Stimulated activated CD8-positive, alpha-beta memory T cell treated with anti-CD3 and anti-CD28 coated beads, Interleukin-7, amount 100 ng/mL, for 48 hours (primary cell): ENCODE results near the gene HOXA7.

Source experiments
- DNase-seq, 2 donors: peaks; one replicate each; pipeline ENCODE4 v3.0.0-alpha.2; 2020; ENCODE audit warnings: low read depth in 1 of 2; ENCODE audit errors: extremely low read depth in 1 of 2

HOXA7 gene

DNA sequence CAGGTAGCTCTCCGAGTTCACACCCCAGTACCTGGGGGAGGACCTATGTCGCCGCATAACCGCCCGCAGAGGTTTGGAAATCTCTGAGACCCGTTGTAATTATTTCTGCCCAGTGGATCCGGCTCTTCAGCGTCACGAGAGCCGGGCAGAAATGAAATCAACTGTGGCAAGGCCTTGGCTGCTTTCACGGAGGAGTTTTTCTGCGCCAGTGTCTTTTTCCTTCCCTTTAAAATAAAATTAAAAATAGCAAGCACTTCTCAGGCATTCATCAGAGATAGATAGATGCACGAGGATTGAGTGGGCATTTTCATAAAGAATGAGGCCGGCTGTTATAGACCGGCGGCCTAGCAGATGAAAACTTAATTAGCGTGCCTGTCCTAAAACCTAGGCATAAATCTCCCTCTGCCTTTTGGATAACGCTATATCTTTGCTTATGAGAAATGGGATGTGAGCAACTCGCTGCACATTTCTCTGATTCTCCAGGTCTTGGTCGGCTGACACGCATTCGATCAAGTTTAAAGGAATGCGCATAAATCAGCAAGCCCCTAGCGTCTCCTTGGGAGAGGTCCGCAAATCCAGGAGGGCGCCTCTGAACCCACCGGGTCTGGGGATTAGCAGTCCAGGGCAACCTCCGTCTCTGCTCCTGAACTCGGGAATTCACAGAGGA, 37.0 kb upstream of the HOXA7 start:
- no peak for DNase-seq

DNA sequence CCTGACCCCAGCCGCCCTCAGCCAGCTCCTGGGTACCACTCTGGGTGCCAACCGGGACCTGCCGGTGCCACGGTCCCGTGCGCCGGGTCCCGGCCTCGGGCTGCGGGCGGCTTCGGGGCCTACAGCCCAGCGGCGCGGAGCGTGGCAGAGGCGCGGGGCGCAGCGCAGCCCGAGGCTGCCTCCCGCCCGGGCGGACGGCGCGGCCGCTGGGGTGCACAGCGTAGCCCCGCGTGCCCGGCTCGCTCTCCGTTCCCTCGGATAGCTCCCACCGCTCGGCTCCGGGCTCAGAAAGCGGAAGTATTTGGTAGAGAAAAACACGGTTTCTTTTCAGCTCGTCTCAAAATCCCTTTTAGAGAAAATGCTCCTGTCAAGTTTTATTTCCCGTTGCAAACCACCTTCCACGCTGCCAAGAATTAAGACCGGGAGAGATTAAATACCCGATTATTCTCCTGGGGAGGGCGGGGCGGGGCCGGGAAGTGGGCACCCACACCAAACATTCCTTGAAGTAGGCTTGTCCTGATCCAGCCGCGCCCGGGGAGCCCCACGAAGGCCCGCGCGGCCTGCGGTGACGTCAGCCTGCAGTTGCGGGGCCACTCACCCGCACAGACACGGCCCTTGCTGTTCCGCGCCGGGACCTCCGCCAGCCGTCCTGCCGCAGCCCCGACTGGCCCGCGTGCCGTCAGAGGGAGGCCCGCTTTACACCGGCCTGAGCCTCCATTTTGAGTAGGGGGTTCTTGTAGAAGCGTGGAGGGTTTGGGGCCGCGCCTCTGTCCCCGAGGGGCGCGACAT, 36.3 kb upstream of the HOXA7 start:
- DNase-seq, result no peak

DNA sequence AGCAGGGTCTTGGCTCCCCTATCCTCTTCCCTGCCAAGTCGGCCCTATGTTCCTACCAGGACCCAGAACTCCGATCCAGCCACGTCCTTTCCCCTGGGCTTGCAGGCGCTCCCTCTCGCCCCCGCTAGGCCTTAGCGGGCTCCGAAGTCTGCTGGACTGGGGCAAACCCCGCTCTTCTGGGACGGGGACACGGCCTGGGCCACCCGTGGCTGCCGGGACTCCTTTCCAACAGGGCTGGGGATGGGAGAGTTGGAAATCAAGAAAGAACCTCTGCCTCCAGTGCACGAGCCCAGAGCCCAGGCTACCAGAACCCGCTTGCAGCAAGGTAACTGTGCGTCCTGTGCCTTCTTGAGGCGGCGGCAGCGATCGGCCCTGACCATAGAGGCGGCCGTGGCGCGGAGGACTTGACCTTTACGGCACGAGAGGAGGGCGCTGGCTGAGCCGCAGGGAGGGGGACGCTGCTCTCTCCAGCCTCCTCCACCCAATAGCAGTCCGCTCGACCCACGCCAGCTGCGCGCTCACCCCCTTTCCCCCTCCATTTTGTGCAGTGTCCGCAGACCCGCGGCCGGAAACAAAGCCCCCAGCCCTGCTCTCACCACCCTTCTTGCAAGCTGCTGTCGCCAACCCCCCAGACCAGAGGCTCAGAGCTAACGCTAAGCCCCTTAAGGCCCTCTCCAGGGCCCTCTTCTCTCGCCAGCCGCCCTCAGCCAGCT, 35.5 kb upstream of the HOXA7 start:
- DNase-seq, result no peak

DNA sequence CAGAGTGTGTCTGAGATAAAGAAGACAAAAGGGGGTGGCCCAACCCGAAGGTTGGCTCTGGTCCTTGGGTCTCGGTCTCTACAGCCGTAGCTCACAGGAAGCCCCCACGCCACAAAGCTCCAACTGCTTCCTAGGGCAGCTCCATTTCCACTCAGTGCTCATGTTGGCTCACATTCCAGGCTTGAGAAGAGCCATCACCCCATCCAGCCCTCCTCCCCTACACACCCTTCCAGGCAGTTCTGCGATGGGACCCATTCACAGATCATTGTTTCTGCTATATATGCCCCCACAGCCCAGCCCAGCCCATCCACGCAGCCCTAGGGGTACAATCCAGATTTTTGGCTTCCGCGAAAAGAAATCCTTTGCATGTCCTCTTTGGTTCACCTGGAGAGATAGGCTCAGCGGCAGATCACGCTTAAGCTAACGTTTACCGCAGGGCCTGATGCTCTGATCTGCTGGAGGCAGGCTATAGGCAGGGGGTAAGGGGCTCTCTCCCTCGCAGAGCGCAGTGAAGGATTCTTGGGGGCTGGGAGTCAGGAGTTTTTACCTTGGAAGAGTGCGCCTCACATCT, 34.8 kb upstream of the HOXA7 start:
- no peak for DNase-seq

DNA sequence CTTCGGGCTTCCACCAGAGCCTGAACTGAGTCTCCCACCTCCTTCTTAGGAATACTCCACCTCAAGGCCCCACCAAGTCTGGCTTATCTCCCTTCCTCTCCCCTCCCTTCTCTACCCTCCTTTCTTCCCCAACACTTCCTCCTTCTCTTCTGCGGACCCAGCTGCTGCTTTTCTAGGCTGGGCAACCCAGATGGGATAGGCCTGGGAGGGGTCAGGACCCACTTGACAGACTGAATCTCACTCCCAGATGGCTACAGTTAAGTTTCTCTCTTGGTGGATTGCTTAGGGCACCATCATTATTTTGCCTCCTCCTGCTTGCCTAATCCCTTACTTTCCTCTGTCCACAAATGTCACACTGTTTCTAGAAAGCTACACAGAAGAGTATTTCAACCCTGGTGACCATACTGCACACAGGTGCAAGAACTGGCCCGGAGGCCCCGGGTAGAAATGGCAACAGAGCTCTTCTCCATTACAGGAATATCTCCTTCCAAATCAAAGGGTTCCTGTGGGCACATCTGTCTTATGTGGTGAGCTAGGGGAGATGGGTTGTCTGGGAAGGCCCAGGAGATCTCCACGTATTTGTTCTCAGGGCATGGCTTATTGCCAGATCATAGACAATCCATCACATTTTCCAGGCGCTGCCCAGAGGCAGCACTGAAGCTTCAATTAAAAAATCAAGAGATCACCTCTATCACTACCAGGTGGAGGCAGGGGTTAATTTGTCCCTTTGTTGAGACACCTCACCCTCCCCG, 33.7 kb upstream of the HOXA7 start:
- no peak for DNase-seq

DNA sequence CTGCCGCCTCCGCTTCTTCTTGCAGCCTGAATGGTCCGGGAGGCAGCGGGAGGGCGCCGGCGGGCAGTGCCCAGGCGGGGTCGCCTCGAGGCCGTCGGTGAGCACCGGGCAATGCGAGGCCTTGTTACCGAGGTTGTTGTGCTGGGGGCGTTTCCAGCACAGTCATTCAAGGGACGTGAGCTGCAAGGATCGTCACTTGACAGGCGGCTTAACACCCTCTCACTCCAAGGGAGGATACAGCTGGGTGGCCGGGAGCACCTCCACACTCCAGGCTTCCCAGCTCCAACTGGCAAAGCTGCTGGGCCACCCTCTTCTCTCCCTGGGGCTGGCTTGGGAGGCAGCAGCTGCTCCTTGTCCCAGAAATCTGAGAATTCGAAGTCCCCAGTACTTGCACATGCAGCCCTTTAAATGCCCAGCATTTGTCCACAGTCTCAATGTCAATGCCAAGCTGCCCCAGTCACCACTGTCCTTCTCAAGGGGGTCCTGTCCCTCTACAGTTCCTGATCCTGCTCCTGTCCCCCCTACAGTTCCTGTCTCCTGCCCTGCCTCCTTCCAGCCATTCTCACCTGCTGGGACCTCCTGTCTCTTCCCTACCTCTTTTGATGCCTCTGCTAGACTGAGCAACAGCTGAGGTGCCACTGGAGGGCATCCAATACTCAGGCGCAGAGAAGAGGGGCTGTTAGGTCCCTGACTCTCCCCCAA, 33.0 kb upstream of the HOXA7 start:
- DNase-seq, result no peak

DNA sequence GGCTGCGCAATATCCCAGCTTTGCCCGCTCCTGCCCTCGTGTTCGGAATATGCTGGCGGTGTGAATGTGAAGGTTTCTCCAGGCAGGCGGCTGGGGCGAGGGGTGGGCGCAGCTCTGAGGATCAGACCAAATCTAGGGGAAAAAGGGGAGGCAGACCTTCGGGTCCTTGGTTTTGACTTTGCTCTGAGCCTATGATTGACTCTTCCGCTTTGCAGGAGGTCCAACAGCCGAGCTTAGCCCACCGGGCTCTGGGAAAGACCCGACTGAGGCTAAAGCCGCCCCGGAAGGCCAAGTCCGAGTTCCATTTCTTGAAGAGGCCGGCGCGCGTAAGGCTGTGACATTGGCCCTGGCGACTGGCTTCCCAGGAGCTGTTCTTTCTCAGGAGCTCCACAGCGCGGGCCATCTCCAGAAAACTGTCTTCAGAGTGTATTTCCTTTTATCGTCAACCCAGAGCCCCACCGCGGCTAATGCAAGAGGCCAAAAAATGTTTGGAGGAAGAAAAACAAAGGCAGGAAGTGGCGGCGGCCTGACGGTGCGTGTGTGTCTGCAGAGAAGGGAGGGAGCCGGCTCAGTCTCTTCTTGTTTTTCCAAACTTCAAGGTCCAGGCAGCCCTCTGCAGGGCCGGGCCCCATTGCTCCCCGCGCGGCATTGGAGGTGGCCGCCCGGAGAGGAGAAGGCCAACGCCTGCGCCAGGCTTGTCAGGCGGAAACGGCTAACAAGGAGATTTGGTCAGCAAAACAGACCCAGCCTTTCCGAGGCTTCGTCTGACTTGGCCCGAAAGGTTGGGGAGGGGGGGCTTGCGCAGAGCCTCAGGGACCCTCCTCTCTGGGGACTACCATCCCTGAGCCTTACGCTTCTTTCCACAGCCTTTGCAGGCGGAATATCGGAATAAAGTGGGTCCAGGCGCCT, 32.2 kb upstream of the HOXA7 start:
- no peak for DNase-seq

DNA sequence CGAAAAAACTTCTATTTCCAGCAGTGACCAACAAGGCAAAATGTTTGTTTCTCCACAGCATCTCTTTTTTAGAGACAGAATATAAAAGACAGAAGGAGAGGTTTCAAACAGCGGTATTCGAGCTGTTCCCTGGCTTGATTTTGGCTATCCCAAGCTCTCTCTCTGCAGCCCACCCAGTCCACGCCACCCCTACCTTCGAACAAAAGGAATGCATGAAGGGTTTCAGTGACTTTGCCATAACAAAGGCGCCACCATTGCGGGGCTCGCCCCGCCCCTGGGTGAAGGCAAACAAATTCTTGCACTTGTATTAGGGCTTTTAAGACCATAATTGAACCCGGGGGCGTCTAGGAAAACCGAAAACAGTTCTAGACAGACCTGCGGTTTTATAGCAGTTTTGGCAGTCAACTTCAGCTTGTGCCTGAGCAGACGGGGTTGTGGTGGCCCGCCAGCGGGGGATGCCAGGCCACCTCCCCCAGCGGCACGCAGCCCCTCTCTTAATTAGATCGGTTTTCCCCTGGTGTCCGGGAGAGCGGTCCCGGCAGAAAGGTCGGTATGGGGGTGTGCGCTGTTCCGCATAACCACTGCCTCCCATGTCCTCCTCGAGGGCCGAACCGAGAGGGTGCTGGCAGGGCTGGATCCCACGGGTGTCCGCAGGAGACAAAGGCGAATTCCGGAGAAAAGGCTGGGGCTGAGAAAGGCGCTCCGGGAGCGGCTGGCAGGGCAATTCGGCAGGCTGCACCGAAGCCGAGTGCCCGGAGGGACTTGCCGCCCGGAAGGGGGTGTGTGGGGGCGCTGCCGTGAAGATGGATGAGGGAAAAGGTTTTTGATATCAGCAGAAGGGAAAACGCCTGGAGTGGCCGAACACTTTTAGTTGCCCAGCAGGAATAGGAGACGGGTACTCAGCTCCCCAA, 31.3 kb upstream of the HOXA7 start:
- DNase-seq, result no peak

DNA sequence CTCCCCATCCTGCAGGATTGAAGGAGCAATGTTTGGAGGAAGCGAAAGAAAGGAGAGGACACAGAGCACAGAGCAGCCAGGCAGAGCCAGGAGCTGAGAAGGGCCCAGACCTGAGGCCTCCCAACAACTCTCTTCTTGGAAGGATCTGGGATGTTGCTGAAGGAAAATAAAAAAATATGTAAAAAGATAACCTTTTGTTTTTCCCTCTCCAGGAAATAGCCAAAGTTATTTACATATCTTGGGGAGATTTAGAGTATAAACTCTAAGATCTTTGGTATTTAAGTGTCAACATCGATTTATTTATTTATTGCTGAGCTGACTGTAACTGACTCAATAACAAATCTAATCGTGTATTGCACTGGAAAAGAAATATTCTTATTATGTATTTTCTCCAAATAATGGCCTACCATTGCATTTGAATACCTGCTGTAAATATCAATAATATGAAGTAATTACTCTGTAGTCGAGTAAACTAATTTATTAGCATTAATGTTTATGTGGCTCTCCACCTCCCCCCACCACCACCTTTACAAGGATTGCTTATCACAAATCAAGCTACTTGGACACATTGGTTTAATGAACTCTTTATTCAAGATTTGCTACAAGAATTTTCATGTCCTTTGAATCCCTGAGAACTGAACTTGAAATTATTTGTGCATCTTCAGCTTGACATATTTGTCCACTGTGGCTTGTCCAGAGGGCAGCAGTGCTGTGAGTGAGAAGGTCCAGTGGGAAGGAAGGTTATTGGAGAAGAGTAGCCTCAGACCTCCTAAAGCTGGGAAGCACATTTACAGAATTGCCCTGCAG, 30.4 kb upstream of the HOXA7 start:
- DNase-seq, result no peak

DNA sequence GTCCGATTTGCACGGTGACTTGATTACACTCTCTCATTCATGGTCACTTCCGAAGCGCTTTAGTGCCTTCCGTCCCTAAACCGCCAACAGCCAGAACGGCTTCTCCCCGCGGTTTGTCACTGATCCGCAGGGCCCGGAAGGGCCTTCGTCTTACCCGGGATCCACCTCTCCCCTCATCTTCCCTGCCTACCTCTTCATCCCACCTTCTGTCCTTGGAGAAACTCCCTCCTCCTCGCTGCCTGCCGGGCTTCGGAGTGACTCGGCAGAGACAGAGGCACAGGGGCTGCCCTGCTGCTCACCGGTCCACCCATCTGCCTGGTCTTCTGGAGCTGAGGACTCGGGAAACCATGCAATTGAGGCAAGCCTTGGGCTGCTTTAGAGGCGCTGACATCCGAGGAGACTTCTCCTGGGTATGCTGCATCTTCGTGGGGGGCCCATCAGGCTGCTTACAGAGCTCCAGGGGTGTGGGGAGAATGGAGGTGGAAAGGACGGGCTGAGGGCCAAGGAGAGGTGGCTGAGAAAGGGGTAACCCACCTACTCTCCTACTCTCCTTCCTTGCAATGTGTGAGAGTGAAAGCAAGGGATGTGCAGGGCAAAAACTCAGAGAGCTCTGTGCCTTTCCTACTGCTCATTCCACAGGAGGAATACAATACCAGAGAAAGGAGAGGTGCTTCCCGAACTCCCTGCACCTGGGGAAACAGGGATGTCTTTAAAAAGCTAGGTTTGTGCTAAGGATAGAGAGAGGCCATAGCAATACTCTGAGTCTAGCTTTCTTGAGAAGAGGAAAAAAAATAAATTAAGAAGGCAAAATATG, 29.6 kb upstream of the HOXA7 start:
- no peak for DNase-seq

DNA sequence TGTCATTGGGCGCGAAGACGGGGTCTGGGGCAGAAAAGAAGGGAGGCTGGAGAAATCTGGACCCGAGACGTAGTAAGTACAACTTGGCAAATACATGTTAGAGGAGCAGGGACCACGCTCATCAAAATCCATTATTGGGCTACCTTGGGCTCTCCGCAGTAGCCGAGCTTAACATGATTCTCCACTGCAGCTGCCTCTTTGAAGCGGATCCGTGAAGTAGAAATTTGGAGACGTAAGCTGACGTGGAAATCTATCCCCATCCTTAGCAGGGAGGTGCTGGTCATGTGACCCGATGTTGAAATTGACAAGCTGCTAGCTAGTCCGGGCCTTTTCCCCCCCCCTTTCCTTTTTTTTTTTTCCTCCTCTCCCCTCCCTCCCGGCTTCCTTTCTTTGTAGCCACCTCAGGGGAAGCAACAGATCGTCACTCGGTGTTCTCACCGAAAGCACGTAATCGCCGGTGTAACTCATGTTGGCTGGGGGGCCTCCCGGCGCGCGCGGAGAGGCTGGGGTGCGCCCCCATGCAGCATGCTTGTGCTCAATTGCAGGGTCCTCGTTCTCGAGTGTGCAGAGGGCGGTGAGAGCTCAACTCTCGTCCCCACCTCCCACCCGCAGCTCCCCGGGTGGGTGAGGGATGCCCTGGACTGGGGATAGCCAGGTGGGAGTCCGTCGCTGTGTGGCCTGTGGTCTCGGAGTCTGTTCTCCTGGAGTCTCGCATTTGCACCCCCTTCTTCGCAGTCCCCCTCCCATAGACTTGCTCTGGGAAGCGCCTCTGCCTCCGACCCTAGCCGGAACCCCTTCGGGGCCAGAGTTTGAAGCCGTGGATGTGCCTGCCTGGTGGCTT, 28.8 kb upstream of the HOXA7 start, which contains the start of gene HOXA11:
Gene HOXA11 (minus strand): TSS at position 220 of the 841 bp plus-strand sequence. CDS start 88 bp downstream, at position 132.
- no peak for DNase-seq

DNA sequence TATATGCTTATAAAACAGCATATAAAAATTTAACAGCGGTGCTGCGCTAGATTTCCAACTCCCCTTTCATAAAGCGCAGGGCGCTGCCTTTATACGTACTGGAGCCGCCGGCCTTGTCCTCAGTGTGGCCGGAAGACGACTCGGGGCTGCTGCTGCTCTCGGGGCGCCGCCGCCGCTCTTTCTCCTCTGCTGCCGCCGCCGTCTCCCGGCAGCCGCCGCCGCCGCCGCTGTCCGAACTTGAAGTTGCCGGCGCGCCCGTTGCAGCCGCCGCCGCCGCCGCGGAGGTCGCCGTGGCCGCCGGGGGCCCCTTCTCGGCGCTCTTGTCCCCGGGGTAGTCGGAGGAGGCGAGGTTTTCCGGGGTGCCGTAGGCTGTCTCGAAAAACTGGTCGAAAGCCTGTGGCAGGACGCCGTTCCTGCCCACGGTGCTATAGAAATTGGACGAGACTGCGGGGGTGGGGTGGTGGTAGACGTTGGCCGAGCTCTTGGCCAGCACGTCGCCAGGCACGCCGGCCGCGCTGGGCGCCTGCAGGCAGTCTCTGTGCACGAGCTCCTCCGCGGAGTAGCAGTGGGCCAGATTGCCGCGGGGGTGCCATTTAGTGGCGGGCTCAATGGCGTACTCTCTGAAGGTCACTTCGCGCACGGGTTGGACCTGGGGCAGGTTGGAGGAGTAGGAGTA, 28.0 kb upstream of the HOXA7 start:
- no peak for DNase-seq

DNA sequence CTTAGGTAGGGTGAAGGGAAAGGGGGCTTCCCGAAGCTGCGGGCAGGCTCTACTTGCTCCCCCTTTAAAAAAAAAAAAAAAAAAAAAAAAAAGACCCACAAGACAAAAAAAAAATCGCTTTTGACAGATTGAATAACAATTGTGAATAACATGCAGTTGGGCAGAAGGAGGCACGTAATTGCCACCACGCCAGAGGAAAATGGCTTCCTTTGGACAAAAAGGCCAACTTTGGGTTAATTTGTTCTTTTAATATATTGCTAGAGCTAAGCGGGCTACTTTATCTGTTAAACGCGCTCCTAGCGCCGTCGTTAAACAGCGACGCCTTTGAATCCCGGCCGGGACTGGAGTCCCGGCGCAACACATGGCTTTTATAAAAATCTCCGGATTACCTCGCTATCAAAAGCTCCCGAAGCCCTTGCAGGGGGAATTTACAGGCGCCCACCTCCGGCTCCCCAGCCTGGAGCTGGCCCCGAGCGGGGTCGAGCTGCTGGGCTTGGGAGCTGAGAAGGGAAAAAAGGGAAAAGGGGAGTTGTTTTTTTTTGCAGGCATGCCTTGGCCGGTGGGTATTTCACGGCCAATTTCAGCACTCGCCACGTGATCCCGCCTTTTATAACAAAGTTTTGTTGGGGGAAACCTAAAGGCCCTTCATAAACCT, 27.3 kb upstream of the HOXA7 start:
- DNase-seq, result no peak

DNA sequence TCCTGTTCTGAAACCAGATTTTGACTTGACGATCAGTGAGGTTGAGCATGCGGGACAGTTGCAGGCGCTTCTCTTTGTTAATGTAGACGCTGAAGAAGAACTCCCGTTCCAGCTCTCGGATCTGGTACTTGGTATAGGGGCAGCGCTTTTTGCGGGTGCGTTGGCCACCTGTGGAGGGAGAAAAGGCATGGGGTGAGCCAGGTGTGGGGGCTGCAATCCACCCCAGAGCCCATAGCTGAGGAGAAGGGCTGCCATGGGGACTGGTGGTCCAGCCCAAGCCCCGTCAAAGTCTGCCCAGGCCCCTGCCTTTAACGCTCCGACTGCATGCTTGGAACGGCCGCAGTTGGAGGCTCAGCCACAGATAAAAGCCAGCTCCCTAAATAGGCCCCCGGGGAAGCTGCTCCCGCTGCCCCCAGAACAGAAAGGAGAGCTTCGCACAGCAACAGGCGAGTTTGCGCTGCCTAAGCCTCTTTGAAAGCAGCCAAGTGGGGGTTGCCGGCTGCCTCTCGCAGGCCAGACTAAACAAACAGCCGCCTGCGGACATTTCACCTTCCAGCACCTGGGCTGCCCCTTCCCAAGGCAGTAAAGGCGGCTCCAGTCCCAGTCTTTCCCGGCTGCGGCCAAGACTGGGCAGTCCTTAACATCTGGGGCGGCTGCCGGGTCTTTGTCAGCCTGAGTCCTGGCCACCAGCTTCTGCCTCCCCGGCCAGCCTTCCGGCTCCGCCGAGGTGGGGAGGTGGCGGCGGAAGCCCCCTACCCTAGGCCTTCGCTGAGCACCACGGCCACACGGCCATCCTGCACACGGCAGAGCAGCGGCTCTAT, 26.6 kb upstream of the HOXA7 start:
- no peak for DNase-seq
